ENCODE results near the gene CLMP.

GRCh38 chr11:123212406-123212805, 17.4 kb upstream of the CLMP start:
- TF ChIP-seq RNF2 (IDR thresholded peaks at IDR 0.05; ENCODE audit: borderline replicate concordance, low read depth) (no peak), HDAC2 (IDR thresholded peaks at IDR 0.05) (no peak), CTCF (IDR thresholded peaks at IDR 0.05) (no peak), POLR2A (IDR thresholded peaks at IDR 0.05; ENCODE audit: low read length) (no peak), EP300 (IDR thresholded peaks at IDR 0.05) (no peak), BHLHE40 (IDR thresholded peaks at IDR 0.05; ENCODE audit: low read depth, low read length) (no peak), POLR2AphosphoS2 (conservative IDR thresholded peaks at IDR 0.05; ENCODE audit: low read length) (no peak), CBX8 (IDR thresholded peaks at IDR 0.05) (no peak), CHD2 (IDR thresholded peaks at IDR 0.05; ENCODE audit: low read length, partially characterized antibody) (no peak)
